ACC112 (cell line): Measurements from ENCODE around the gene ZCCHC12.

Source experiments
- H2AFZ ChIP-seq: fragments of 200-600 bp; sonication (generic); one replicate; pipeline ENCODE4 v1.6.0; 2017; ENCODE audit warnings: antibody characterized with exemption, low read length; ENCODE audit not compliant: unreplicated experiment
- H3K27ac ChIP-seq: fragments of 200-600 bp; sonication (generic); 2 replicates; pipeline ENCODE4 v1.5.1; 2014; ENCODE audit warnings: low read depth, mild to moderate bottlenecking, antibody characterized with exemption, low read length, moderate library complexity
- H3K27me3 ChIP-seq: fragments of 200-600 bp; sonication (generic); 2 replicates; pipeline ENCODE4 v1.6.1; 2014; ENCODE audit warnings: mild to moderate bottlenecking, antibody characterized with exemption, low read length, moderate library complexity, mixed read lengths; ENCODE audit not compliant: insufficient read depth
- H3K36me3 ChIP-seq: fragments of 200-600 bp; sonication (generic); 2 replicates; pipeline ENCODE4 v1.6.1; 2016; ENCODE audit warnings: mild to moderate bottlenecking, antibody characterized with exemption, low read length, moderate library complexity, mixed read lengths; ENCODE audit not compliant: insufficient read depth
- H3K4me1 ChIP-seq: fragments of 200-600 bp; sonication (generic); one replicate; pipeline ENCODE4 v1.6.1; 2016; ENCODE audit warnings: low read length, mixed read lengths; ENCODE audit not compliant: insufficient read depth, unreplicated experiment, control insufficient read depth
- H3K4me3 ChIP-seq: fragments of 200-600 bp; sonication (generic); 2 replicates; pipeline ENCODE4 v1.5.1; 2014; ENCODE audit warnings: mild to moderate bottlenecking, low read depth, low read length
- H3K79me2 ChIP-seq: fragments of 200-600 bp; sonication (generic); one replicate; pipeline ENCODE4 v1.6.0; 2016; ENCODE audit warnings: low read length; ENCODE audit not compliant: control insufficient read depth, unreplicated experiment, insufficient read depth

ZCCHC12 gene

GRCh38 chrX:118839334-118839958, 15.8 kb downstream of the ZCCHC12 start:
- no peaks in the 10 kb centered on the region for H3K27me3 ChIP-seq
- H3K4me3 ChIP-seq = peak overlapping the region; percentile 76
- peak overlapping the region; percentile 85 for H2AFZ ChIP-seq
- no peaks in the 10 kb centered on the region for H3K79me2 ChIP-seq
- no peaks in the 10 kb centered on the region for H3K4me1 ChIP-seq
- no peak overlapping the region for H3K27ac ChIP-seq
- H3K36me3 ChIP-seq = no peaks in the 10 kb centered on the region

- H2AFZ ChIP-seq = no peak overlapping the region
- H3K27me3 ChIP-seq = no peaks in the 10 kb centered on the region
- no peaks in the 10 kb centered on the region for H3K4me1 ChIP-seq
- no peak overlapping the region for H3K4me3 ChIP-seq
- no peaks in the 10 kb centered on the region for H3K79me2 ChIP-seq
- no peaks in the 10 kb centered on the region for H3K36me3 ChIP-seq
- H3K27ac ChIP-seq = no peak overlapping the region
These were observed 24.1 kb downstream of the ZCCHC12 start for GRCh38 chrX:118847676-118848075.

GRCh38 chrX:118853596-118853995, 30.0 kb downstream of the ZCCHC12 start:
- Histone ChIP-seq H3K27ac (no peak overlapping the region), H3K79me2 (no peaks in the 10 kb centered on the region), H3K27me3 (no peaks in the 10 kb centered on the region), H2AFZ (no peak overlapping the region), H3K4me1 (no peaks in the 10 kb centered on the region), H3K4me3 (no peak overlapping the region), H3K36me3 (no peaks in the 10 kb centered on the region)

- Histone ChIP-seq H3K27me3 (no peaks in the 10 kb centered on the region), H3K27ac (no peak overlapping the region), H3K79me2 (no peaks in the 10 kb centered on the region), H3K4me1 (no peaks in the 10 kb centered on the region), H3K36me3 (no peaks in the 10 kb centered on the region), H2AFZ (no peak overlapping the region), H3K4me3 (no peak overlapping the region)
These were observed 32.2 kb downstream of the ZCCHC12 start for GRCh38 chrX:118855681-118856310.

- Histone ChIP-seq H3K27ac (no peak overlapping the region), H3K79me2 (no peaks in the 10 kb centered on the region), H3K27me3 (no peaks in the 10 kb centered on the region), H3K4me3 (no peak overlapping the region), H2AFZ (no peak overlapping the region), H3K36me3 (no peaks in the 10 kb centered on the region), H3K4me1 (no peaks in the 10 kb centered on the region)
These were observed 33.4 kb downstream of the ZCCHC12 start for GRCh38 chrX:118857006-118857405.

GRCh38 chrX:118861338-118861737, 37.7 kb downstream of the ZCCHC12 start:
- no peaks in the 10 kb centered on the region for H3K36me3 ChIP-seq
- no peak overlapping the region for H3K27ac ChIP-seq
- H3K27me3 ChIP-seq = no peaks in the 10 kb centered on the region
- no peaks in the 10 kb centered on the region for H3K79me2 ChIP-seq
- no peaks in the 10 kb centered on the region for H3K4me1 ChIP-seq
- no peak overlapping the region for H3K4me3 ChIP-seq
- no peak overlapping the region for H2AFZ ChIP-seq

- Histone ChIP-seq H3K27ac (no peak overlapping the region), H2AFZ (no peak overlapping the region), H3K79me2 (no peaks in the 10 kb centered on the region), H3K4me1 (no peaks in the 10 kb centered on the region), H3K4me3 (no peak overlapping the region), H3K36me3 (no peaks in the 10 kb centered on the region), H3K27me3 (no peaks in the 10 kb centered on the region; the same call in 1 of the 2 replicates)
These were observed 38.5 kb downstream of the ZCCHC12 start for GRCh38 chrX:118862091-118862490.

GRCh38 chrX:118862979-118863378, 39.4 kb downstream of the ZCCHC12 start:
- Histone ChIP-seq H2AFZ (no peak overlapping the region), H3K27ac (no peak overlapping the region), H3K27me3 (no peaks in the 10 kb centered on the region; the same call in 1 of the 2 replicates), H3K4me1 (no peaks in the 10 kb centered on the region), H3K79me2 (no peaks in the 10 kb centered on the region), H3K4me3 (no peak overlapping the region), H3K36me3 (no peaks in the 10 kb centered on the region)

GRCh38 chrX:118864063-118864635, 40.5 kb downstream of the ZCCHC12 start:
- no peaks in the 10 kb centered on the region for H3K36me3 ChIP-seq
- H3K79me2 ChIP-seq = no peaks in the 10 kb centered on the region
- no peak overlapping the region for H3K27ac ChIP-seq
- H3K4me1 ChIP-seq = no peaks in the 10 kb centered on the region
- H2AFZ ChIP-seq = no peak overlapping the region
- no peaks in the 10 kb centered on the region; the same call in 1 of the 2 replicates for H3K27me3 ChIP-seq
- no peak overlapping the region for H3K4me3 ChIP-seq

GRCh38 chrX:118865231-118865630, 41.6 kb downstream of the ZCCHC12 start:
- Histone ChIP-seq H2AFZ (no peak overlapping the region), H3K4me3 (no peak overlapping the region), H3K79me2 (no peaks in the 10 kb centered on the region), H3K27me3 (no peaks in the 10 kb centered on the region; the same call in 1 of the 2 replicates), H3K36me3 (no peaks in the 10 kb centered on the region), H3K4me1 (no peaks in the 10 kb centered on the region), H3K27ac (no peak overlapping the region)

GRCh38 chrX:118867251-118867650, 43.6 kb downstream of the ZCCHC12 start:
- Histone ChIP-seq H2AFZ (no peak overlapping the region), H3K4me3 (no peak overlapping the region), H3K36me3 (no peaks in the 10 kb centered on the region), H3K27ac (no peak overlapping the region), H3K27me3 (no peaks in the 10 kb centered on the region; the same call in 1 of the 2 replicates), H3K79me2 (no peaks in the 10 kb centered on the region), H3K4me1 (peaks cover 6% of the 10 kb centered on the region)
